OCI-LY3 (cell line): ENCODE results near the gene RNF41.

Source experiments
- H2AFZ ChIP-seq: fragments of 200-600, 300-600 bp; shearing (Covaris generic); 2 replicates; pipeline ENCODE4 v1.6.0; 2014; ENCODE audit warnings: antibody characterized with exemption, low read depth, low read length
- H3K27ac ChIP-seq: fragments of 200-600, 300-600 bp; sonication (generic); 2 replicates; pipeline ENCODE4 v1.5.1; 2014; ENCODE audit warnings: mild to moderate bottlenecking, low read length, moderate library complexity, mixed read lengths
- H3K27me3 ChIP-seq: fragments of 200-600, 300-600 bp; sonication (generic); 2 replicates; pipeline ENCODE4 v1.6.1; 2014; ENCODE audit warnings: low read depth, low read length, mixed read lengths
- H3K36me3 ChIP-seq: fragments of 200-600, 300-600 bp; sonication (generic); replicated peaks from 2 replicates; pipeline ENCODE3; 2014; ENCODE audit warnings: low read depth, low read length, mixed read lengths
- H3K4me1 ChIP-seq: fragments of 300-600, 200-600 bp; sonication (generic); 2 replicates; pipeline ENCODE4 v1.6.1; 2014; ENCODE audit warnings: low read length, mixed read lengths
- H3K4me2 ChIP-seq: fragments of 200-600, 300-600 bp; sonication (generic); 2 replicates; pipeline ENCODE4 v1.6.1; 2014; ENCODE audit warnings: low read length, mixed read lengths
- H3K4me3 ChIP-seq: fragments of 300-600, 200-600 bp; sonication (generic); 2 replicates; pipeline ENCODE4 v1.5.1; 2014; ENCODE audit warnings: antibody characterized with exemption, mild to moderate bottlenecking, low read length, moderate library complexity
- H3K79me2 ChIP-seq: fragments of 300-600, 200-600 bp; shearing (Covaris generic); 2 replicates; pipeline ENCODE4 v1.6.1; 2014; ENCODE audit warnings: mild to moderate bottlenecking, low read length, mixed read lengths
- H3K9ac ChIP-seq: fragments of 300-600, 200-600 bp; shearing (Covaris generic); 2 replicates; pipeline ENCODE4 v1.6.0; 2014; ENCODE audit warnings: mild to moderate bottlenecking, low read length, moderate library complexity
- H3K9me3 ChIP-seq: fragments of 200-600, 300-600 bp; shearing (Covaris generic); 2 replicates; pipeline ENCODE4 v1.6.1; 2014; ENCODE audit warnings: low read length, mixed read lengths; ENCODE audit not compliant: insufficient read depth
- H4K20me1 ChIP-seq: fragments of 200-600, 300-600 bp; sonication (generic); 2 replicates; pipeline ENCODE4 v1.6.1; 2016; ENCODE audit warnings: low read length, mixed read lengths; ENCODE audit not compliant: insufficient read depth
- EZH2phosphoT487 ChIP-seq: fragments of 200-600 bp; shearing (Covaris generic); IDR thresholded peaks from 2 replicates; pipeline ENCODE4 v1.6.1; 2018; ENCODE audit warnings: antibody characterized with exemption, mixed run types, low read depth
- TF ChIP-seq, protein P1 (sequence below): fragments of 200-600, 300-600 bp; sonication (generic); IDR thresholded peaks from 2 replicates; pipeline ENCODE4 v1.5.1; 2014; ENCODE audit warnings: antibody characterized with exemption, low read length, low read depth

Gene RNF41

DNA sequence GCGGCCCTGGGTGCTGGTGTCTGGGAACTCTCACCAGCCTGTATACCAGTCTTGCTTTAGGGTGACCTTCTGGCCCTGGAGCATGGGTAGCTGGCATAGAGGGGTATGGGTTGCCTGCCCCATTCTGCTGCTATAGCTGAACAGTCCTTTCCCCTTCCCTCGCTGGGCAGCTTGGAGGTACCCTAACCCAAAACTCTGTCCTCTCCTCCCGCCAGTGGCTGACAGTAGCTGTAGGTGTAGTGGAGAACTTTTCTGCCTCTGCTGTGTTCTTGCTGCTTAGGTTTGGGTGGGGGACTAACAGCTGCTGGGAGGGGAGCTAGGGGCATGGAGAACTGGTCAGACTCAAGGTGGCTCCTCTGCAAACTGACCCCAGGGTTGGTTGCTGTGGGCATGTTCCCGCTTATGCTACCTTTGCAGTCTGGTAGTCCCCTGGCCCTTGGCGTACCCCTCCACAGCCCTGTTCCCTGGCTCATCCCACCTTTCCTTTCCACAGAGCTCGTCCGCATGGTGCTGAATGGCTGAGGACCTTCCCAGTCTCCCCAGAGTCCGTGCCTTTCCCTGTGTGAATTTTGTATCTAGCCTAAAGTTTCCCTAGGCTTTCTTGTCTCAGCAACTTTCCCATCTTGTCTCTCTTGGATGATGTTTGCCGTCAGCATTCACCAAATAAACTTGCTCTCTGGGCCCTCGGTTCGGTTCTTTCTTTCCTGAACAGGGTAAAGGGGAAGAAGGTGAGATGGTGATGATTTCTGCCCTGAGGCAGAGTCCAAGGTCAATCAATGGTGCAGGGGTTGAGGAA, 60.6 kb downstream of the RNF41 start:
- H3K4me2 ChIP-seq: peak overlapping the region; percentile 91; the same call in 1 of the 2 replicates
- H3K9ac ChIP-seq: no peak overlapping the region
- peaks cover 29% of the 10 kb centered on the region for H3K79me2 ChIP-seq
- H3K27me3 ChIP-seq: no peaks in the 10 kb centered on the region
- no peak overlapping the region for H3K27ac ChIP-seq
- TF ChIP-seq EZH2phosphoT487: no peak
- TF ChIP-seq, protein P1, sequence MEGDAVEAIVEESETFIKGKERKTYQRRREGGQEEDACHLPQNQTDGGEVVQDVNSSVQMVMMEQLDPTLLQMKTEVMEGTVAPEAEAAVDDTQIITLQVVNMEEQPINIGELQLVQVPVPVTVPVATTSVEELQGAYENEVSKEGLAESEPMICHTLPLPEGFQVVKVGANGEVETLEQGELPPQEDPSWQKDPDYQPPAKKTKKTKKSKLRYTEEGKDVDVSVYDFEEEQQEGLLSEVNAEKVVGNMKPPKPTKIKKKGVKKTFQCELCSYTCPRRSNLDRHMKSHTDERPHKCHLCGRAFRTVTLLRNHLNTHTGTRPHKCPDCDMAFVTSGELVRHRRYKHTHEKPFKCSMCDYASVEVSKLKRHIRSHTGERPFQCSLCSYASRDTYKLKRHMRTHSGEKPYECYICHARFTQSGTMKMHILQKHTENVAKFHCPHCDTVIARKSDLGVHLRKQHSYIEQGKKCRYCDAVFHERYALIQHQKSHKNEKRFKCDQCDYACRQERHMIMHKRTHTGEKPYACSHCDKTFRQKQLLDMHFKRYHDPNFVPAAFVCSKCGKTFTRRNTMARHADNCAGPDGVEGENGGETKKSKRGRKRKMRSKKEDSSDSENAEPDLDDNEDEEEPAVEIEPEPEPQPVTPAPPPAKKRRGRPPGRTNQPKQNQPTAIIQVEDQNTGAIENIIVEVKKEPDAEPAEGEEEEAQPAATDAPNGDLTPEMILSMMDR: no peak
- no peak overlapping the region for H3K4me3 ChIP-seq
- H4K20me1 ChIP-seq: peaks cover 24% of the 10 kb centered on the region
- H3K4me1 ChIP-seq: peaks cover 21% of the 10 kb centered on the region
- H3K9me3 ChIP-seq: no peaks in the 10 kb centered on the region
- H2AFZ ChIP-seq: no peak overlapping the region
- peaks cover 68% of the 10 kb centered on the region for H3K36me3 ChIP-seq

DNA sequence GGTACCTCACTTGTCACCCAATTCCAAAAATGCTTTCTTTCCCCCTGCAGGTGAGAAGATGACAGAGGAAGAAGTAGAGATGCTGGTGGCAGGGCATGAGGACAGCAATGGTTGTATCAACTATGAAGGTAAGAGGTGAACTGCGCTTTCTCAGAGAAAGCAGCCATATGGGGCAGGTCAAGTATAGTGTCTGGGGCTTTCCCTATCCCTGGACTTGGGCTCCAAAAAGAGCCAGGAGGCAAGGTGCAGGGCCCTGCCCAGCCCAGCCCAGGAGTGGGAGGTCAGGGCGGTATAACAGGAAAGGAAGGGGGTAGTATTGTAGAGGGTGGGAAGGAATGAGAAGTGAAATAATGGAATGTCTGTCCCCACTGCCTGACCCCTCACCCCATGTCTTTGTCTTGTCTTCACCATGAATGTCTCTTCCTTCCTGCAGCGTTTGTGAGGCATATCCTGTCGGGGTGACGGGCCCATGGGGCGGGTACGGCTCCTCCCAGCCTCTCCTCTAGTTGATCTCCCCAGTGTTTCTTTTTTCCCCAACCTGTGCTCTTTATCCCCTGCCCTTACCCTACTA, 61.4 kb downstream of the RNF41 start:
- Histone ChIP-seq H3K4me3 (peak overlapping the region; percentile 90), H3K4me2 (peak overlapping the region; percentile 91), H3K9me3 (no peaks in the 10 kb centered on the region), H3K9ac (no peak overlapping the region), H3K36me3 (peaks cover 62% of the 10 kb centered on the region), H4K20me1 (peaks cover 24% of the 10 kb centered on the region), H3K27me3 (no peaks in the 10 kb centered on the region), H3K79me2 (peaks cover 29% of the 10 kb centered on the region), H3K27ac (no peak overlapping the region), H3K4me1 (peaks cover 21% of the 10 kb centered on the region), H2AFZ (no peak overlapping the region)
- TF ChIP-seq EZH2phosphoT487: no peak
- TF ChIP-seq, protein P1: no peak

DNA sequence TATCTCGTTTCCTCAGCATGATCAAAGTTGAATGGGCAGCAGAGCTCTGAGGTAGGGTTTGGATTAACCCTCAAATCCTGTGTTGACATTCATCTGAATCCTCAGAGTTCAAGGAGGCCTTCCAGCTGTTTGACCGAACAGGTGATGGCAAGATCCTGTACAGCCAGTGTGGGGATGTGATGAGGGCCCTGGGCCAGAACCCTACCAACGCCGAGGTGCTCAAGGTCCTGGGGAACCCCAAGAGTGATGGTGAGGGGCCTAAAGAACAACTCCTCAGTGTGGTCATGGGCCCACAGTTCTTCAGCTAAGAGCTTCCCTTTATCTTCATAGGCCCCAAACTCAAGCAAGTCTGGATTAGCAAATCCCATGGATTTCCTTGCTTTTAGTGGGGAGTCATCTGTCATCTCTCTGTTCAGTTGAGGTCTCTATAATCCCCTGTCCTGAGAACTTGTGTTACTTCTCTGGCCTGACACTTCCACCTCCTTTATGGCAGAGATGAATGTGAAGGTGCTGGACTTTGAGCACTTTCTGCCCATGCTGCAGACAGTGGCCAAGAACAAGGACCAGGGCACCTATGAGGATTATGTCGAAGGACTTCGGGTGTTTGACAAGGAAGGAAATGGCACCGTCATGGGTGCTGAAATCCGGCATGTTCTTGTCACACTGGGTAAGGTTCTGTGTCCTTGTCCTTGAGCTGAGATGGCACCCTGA, 62.1 kb downstream of the RNF41 start:
- no peaks in the 10 kb centered on the region for H3K9me3 ChIP-seq
- H3K27me3 ChIP-seq: no peaks in the 10 kb centered on the region
- peaks cover 21% of the 10 kb centered on the region for H3K4me1 ChIP-seq
- H3K4me2 ChIP-seq: peak overlapping the region; percentile 91
- H3K4me3 ChIP-seq: peak overlapping the region; percentile 90
- TF ChIP-seq, protein P1: no peak
- no peak for TF ChIP-seq EZH2phosphoT487
- peaks cover 58% of the 10 kb centered on the region for H3K36me3 ChIP-seq
- peaks cover 29% of the 10 kb centered on the region for H3K79me2 ChIP-seq
- peaks cover 24% of the 10 kb centered on the region for H4K20me1 ChIP-seq
- H3K27ac ChIP-seq: peak overlapping the region; percentile 81
- peak overlapping the region; percentile 99 for H3K9ac ChIP-seq
- no peak overlapping the region for H2AFZ ChIP-seq

DNA sequence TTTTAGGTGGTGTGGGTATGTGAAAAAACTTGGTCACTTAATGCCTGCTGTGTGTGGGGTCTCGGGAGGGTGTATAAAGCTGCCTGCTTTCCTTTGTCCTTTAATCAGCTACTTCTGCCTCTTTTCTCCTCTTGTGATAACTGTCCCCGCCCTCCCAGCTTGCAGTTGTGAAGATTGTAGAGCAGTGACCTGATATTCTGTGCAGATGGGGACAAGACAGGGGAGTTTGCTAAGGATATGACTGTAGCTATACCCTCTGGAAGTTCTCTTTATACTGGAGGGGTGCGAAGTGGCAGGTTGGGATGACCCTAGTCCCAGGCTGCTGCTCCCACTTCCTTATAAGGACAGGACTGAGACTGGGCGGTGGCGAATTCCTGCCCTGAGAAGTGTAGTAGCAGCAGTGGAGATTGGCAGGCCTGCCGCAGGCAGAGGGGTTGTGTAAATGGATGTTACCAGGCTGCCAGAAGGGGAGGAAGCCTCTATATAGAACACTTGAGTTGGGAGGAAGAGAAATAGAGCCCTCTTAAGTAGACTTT, 62.7 kb downstream of the RNF41 start:
- Histone ChIP-seq H3K79me2 (peaks cover 29% of the 10 kb centered on the region), H3K27ac (peak overlapping the region; percentile 81), H2AFZ (no peak overlapping the region), H3K4me2 (peak overlapping the region; percentile 91), H4K20me1 (peaks cover 24% of the 10 kb centered on the region), H3K9me3 (no peaks in the 10 kb centered on the region), H3K9ac (peak overlapping the region; percentile 99), H3K4me1 (peaks cover 21% of the 10 kb centered on the region), H3K4me3 (peak overlapping the region; percentile 90), H3K27me3 (no peaks in the 10 kb centered on the region), H3K36me3 (peaks cover 53% of the 10 kb centered on the region)
- TF ChIP-seq, protein P1: no peak
- no peak for TF ChIP-seq EZH2phosphoT487
